GM19240 (cell line): ENCODE measurements around the gene WDR18.

Experiments used
- DNase-seq: peaks from one replicate; pipeline ENCODE4 v3.0.0; 2011; ENCODE audit warnings: low spot score; ENCODE audit not compliant: insufficient read length

WDR18 gene

DNA sequence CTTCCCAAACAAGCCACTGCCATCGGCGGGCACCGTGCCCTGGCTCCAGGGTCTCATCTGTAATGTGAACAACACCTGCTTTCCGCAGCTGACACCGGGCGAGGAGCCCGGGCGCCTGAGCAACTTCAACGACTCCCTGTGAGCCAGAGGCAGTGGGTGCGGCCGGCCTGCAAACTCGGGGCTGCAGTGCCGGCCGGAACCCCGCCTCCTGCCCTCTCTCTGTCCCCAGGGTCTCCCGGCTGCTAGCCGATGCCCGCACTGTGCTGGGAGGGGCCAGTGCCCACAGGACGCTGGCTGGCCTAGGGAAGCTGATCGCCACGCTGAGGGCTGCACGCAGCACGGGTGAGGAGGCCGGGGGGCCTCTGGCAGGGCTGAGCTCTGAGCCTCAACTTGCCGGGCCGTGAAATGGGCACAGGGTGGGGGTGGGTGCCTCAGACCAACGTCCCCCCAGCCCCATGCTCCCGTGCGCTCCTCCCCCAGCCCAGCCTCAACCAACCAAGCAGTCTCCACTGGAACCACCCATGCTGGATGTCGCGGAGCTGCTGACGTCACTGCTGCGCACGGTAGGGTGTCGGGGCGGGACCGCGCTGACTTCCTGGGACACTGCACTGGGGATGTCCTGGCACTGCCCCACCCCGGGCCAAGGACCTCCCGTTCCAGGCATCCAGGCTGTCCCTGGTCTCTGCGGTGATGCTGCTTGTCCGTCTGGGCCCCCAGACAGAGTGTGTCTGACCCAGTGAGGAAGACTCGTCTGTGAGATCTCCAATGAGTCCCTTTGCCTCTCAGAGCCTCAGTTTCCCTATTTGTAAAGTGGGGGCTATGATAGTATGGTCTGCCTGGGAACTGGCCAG lies 57.9 kb downstream of the WDR18 start:
- DNase-seq: no peak

DNA sequence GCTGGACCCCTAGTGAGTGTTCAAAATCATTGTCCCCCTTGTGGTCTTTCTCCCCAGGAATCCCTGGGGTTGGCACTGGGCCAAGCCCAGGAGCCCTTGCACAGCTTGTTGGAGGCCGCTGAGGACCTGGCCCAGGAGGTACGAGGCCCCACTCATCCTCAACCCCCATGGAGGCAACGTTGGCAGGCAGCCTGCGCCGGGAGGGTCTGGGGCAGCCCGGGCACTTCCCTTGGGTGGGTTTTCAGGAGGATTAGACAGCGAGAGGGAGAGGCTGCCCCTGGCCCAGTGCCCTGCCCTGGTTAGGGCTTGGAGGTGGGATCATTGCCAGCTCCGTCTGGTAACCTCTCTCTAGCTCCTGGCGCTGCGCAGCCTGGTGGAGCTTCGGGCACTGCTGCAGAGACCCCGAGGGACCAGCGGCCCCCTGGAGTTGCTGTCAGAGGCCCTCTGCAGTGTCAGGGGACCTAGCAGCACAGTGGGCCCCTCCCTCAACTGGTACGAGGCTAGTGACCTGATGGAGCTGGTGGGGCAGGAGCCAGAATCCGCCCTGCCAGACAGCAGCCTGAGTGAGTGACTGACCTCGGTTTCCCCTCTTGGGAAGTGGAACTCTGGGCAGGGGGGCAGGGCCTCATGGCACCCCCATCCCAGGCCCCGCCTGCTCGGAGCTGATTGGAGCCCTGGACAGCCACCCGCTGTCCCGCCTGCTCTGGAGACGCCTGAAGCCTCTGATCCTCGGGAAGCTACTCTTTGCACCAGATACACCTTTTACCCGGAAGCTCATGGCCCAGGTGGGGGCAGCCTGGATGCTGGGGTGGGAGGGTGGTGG lies 58.8 kb downstream of the WDR18 start:
- DNase-seq: no peak
